Hypothalamus (tissue), 51 donors: ENCODE data around the gene MB.

Source experiments
- DNase-seq, 51 donors: peaks; one replicate each; lab custom pipeline; 2025; lab: John Stamatoyannopoulos, UW

Gene MB

GRCh38 chr22:35558719-35559118 is 58.4 kb downstream of the MB start:
- DNase-seq = no peak

GRCh38 chr22:35558031-35558430 is 59.1 kb downstream of the MB start:
- no peak for DNase-seq
